Measurements from ENCODE around the gene SERPINA6.

SERPINA6 gene

DNA sequence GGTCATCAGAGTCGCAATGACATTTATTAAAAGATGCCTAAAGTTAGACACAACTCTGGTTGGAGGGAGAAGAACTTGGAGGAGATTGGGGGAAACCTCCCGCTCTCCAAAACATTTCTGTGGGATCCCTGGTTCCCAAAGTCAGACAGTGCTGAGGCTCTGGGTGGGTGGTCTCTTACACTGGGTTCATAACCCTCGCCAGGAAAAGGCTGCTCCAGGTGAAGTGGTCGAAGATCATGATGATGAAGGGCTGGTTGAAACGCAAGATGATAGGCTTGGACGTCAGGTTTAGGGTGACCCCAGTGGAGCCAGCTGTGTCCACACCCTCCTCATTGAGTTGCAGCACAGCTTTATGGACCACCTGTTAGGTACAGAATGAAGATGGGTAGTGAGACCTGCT, 18.9 kb downstream of the SERPINA6 start:
- TF ChIP-seq POLR2AphosphoS5 (IDR thresholded peaks at IDR 0.05; ENCODE audit: low read depth, low read length) (no peak), SIN3A (IDR thresholded peaks at IDR 0.05; ENCODE audit: borderline replicate concordance, insufficient read depth, low read length) (no peak), FOXP2 (optimal IDR thresholded peaks at IDR 0.05; ENCODE audit: borderline replicate concordance, extremely low read depth, extremely low read length, insufficient read depth) (no peak)

DNA sequence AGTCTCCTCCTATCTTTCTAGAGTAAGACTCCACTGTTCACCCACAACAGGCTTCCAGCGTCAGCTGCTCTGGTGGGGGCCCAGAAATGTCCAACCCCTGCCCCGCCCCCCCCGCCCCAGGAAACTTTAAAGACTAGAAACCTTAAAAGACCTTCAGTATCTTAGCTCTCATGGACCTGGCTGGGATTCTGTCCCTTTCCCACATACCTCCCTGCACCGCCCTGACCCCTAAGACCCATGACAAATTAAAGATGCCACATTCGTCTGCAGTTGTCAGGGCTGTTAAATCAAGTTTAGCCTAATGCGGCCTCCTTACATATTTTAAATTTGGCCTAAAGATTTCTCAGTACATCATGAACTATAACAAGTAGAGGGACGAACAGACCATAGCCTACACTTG, 20.0 kb downstream of the SERPINA6 start:
- TF ChIP-seq, protein P1, sequence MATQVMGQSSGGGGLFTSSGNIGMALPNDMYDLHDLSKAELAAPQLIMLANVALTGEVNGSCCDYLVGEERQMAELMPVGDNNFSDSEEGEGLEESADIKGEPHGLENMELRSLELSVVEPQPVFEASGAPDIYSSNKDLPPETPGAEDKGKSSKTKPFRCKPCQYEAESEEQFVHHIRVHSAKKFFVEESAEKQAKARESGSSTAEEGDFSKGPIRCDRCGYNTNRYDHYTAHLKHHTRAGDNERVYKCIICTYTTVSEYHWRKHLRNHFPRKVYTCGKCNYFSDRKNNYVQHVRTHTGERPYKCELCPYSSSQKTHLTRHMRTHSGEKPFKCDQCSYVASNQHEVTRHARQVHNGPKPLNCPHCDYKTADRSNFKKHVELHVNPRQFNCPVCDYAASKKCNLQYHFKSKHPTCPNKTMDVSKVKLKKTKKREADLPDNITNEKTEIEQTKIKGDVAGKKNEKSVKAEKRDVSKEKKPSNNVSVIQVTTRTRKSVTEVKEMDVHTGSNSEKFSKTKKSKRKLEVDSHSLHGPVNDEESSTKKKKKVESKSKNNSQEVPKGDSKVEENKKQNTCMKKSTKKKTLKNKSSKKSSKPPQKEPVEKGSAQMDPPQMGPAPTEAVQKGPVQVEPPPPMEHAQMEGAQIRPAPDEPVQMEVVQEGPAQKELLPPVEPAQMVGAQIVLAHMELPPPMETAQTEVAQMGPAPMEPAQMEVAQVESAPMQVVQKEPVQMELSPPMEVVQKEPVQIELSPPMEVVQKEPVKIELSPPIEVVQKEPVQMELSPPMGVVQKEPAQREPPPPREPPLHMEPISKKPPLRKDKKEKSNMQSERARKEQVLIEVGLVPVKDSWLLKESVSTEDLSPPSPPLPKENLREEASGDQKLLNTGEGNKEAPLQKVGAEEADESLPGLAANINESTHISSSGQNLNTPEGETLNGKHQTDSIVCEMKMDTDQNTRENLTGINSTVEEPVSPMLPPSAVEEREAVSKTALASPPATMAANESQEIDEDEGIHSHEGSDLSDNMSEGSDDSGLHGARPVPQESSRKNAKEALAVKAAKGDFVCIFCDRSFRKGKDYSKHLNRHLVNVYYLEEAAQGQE (IDR thresholded peaks at IDR 0.05; ENCODE audit: insufficient read depth in 1 of 2, low read depth in 2 of 2, low read length in 2 of 2) = no peak
- TF ChIP-seq SIN3A (IDR thresholded peaks at IDR 0.05; ENCODE audit: borderline replicate concordance, insufficient read depth, low read length) = no peak
- no peak for TF ChIP-seq POLR2AphosphoS5 (IDR thresholded peaks at IDR 0.05; ENCODE audit: low read depth, low read length)
- no peak for TF ChIP-seq FOXP2 (optimal IDR thresholded peaks at IDR 0.05; ENCODE audit: borderline replicate concordance, extremely low read depth, extremely low read length, insufficient read depth)
- no peak for TF ChIP-seq TAF1 (IDR thresholded peaks at IDR 0.05; ENCODE audit: borderline replicate concordance, insufficient read depth, low read length)

DNA sequence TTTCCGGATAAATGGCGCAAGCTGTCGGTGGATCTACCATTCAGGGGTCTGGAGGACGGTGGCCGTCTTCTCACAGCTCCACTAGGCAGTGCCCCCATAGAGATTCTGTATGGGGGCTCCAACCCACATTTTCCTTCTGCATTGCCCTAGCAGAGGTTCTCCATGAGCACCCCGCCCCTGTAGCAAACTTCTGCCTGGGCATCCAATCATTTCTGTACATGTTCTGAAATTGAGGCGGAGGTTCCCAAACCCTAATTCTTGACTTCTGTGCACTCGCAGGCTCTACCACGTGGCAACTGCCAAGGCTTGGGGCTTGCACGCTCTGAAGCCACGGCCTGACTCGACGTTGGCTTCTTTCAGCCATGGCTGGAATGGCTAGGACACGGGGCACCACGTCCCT, 25.0 kb downstream of the SERPINA6 start:
- no peak for TF ChIP-seq POLR2AphosphoS5 (IDR thresholded peaks at IDR 0.05; ENCODE audit: low read depth, low read length)
- TF ChIP-seq, protein P1 (IDR thresholded peaks at IDR 0.05; ENCODE audit: insufficient read depth in 1 of 2, low read depth in 2 of 2, low read length in 2 of 2) = no peak
- no peak for TF ChIP-seq SIN3A (IDR thresholded peaks at IDR 0.05; ENCODE audit: borderline replicate concordance, insufficient read depth, low read length)
- no peak for TF ChIP-seq TAF1 (IDR thresholded peaks at IDR 0.05; ENCODE audit: borderline replicate concordance, insufficient read depth, low read length)
- TF ChIP-seq FOXP2 (optimal IDR thresholded peaks at IDR 0.05; ENCODE audit: borderline replicate concordance, extremely low read depth, extremely low read length, insufficient read depth) = no peak

DNA sequence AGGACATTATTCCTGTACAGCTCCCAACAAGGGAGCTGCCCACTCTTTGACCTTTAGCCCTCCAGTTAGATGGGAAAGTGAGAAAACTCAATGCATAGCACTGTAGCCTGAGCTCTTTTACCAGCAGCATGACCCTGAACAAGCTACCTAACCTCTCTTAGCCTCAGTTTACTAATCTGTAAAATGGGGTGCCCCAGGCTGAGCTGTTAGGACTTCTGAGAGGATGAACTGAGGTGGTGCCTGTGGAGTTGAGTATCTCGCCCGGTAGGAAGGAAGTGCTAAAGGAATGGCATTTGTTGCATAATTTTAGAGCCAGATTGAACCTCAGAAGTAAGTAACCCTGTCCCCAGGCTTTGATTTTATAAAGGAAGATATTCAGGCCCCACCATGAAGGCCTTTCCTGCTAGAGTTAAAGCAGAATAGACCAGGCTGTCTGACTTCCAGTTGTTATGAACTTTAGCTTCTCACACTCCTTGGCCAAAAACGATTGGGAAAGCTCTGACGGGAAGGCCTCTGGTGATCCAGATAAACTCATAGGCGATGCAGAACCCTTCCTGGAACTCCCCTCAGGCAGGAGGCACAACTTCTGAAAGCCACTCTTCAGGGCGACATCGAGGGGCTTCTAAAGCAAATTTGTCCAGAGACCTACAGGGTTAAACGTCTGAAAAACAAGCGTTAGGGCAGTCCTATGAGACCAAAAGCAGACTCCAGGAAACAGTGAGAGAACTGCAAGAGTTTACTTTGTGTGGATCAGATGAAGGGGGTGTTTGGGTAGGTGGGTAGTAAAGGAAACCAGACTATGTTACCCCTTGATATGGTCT, 27.6 kb downstream of the SERPINA6 start:
- no peak for TF ChIP-seq POLR2AphosphoS5 (IDR thresholded peaks at IDR 0.05; ENCODE audit: low read depth, low read length)
- TF ChIP-seq FOXP2 (optimal IDR thresholded peaks at IDR 0.05; ENCODE audit: borderline replicate concordance, extremely low read depth, extremely low read length, insufficient read depth) = no peak
- TF ChIP-seq SIN3A (IDR thresholded peaks at IDR 0.05; ENCODE audit: borderline replicate concordance, insufficient read depth, low read length) = no peak
- TF ChIP-seq, protein P1 (IDR thresholded peaks at IDR 0.05; ENCODE audit: insufficient read depth in 1 of 2, low read depth in 2 of 2, low read length in 2 of 2) = no peak
- TF ChIP-seq TAF1 (IDR thresholded peaks at IDR 0.05; ENCODE audit: borderline replicate concordance, insufficient read depth, low read length) = no peak

DNA sequence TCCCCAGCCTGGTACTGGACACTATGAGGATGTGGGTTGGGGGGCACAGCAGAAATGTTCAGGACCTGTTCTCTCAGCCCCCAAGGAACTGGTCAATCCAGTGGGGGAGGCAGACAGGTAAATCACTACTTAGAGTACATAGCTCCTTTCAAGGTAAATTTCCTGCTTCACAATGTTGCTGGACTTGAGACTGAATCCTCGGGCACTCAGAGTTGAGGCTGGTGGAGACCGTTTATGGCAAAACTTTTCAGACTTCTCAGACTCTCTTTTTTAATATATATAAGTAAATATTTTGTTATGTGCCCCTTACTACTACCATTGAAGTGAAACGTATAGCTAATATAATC, 29.6 kb downstream of the SERPINA6 start:
- TF ChIP-seq TAF1 (IDR thresholded peaks at IDR 0.05; ENCODE audit: borderline replicate concordance, insufficient read depth, low read length) (no peak), POLR2AphosphoS5 (IDR thresholded peaks at IDR 0.05; ENCODE audit: low read depth, low read length) (no peak), SIN3A (IDR thresholded peaks at IDR 0.05; ENCODE audit: borderline replicate concordance, insufficient read depth, low read length) (no peak), FOXP2 (optimal IDR thresholded peaks at IDR 0.05; ENCODE audit: borderline replicate concordance, extremely low read depth, extremely low read length, insufficient read depth) (no peak)
- TF ChIP-seq, protein P1 (IDR thresholded peaks at IDR 0.05; ENCODE audit: insufficient read depth in 1 of 2, low read depth in 2 of 2, low read length in 2 of 2) = no peak

Measured in PFSK-1 (cell line).